ENCODE results near the gene TAOK3. TPM values are rescaled to one million over a fixed set of nuclear protein-coding genes. Genes with fewer than 3 reads are reported as not detected.

TAOK3 gene
- total and polyA plus RNA-seq, 4 donors = 6.7 to 28.6 (median 19.5) TPM

GRCh38 chr12:118404876-118405521 is 32.3 kb upstream of the TAOK3 start:
- 50% methylated on average over 4 of the region's 4 CpGs for WGBS
- H3K4me3 ChIP-seq (ENCODE audit: low read depth in 1 of 3, low read length in 3 of 3) = no peak overlapping the region
- TF ChIP-seq EGR1 (IDR thresholded peaks at IDR 0.05; ENCODE audit: low read depth in 2 of 2) (no peak), RAD21 (IDR thresholded peaks at IDR 0.05) (peak; percentile 87 to 90), CTCF (IDR thresholded peaks at IDR 0.05; ENCODE audit: low read depth, low read length, missing input control) (peak; percentile 69), HNF4G (IDR thresholded peaks at IDR 0.05) (no peak), ATF3 (IDR thresholded peaks at IDR 0.05) (no peak), GABPA (IDR thresholded peaks at IDR 0.05 in 1 of 2, conservative IDR thresholded peaks at IDR 0.05 in 1 of 2) (no peak), ZBTB33 (IDR thresholded peaks at IDR 0.05) (no peak), JUND (IDR thresholded peaks at IDR 0.05) (no peak), HNF4A (conservative IDR thresholded peaks at IDR 0.05) (no peak)
- H3K9me3 ChIP-seq (ENCODE audit: control insufficient read depth in 4 of 4, low read length in 3 of 4) = no peaks in the 10 kb centered on the region
- no peak overlapping the region for H3K27ac ChIP-seq (ENCODE audit: low read depth in 1 of 2, low read length in 2 of 2)
- DNase-seq (ENCODE audit: low spot score) = peak; percentile 67
- no peaks in the 10 kb centered on the region for H3K27me3 ChIP-seq (ENCODE audit: control insufficient read depth in 4 of 4, insufficient read depth in 4 of 4, low read length in 3 of 4)
- no peak overlapping the region for H3K9ac ChIP-seq (ENCODE audit: low read depth in 1 of 2, low read length in 2 of 2)
- no peaks in the 10 kb centered on the region for H3K4me1 ChIP-seq (ENCODE audit: control insufficient read depth in 4 of 4, insufficient read depth in 4 of 4, low read length in 3 of 4)
- peaks cover 10 to 46% (median 28%) of the 10 kb centered on the region in 4 donors for H3K36me3 ChIP-seq (ENCODE audit: control insufficient read depth in 4 of 4, insufficient read depth in 3 of 4, low read depth in 1 of 4, low read length in 3 of 4)

DNA sequence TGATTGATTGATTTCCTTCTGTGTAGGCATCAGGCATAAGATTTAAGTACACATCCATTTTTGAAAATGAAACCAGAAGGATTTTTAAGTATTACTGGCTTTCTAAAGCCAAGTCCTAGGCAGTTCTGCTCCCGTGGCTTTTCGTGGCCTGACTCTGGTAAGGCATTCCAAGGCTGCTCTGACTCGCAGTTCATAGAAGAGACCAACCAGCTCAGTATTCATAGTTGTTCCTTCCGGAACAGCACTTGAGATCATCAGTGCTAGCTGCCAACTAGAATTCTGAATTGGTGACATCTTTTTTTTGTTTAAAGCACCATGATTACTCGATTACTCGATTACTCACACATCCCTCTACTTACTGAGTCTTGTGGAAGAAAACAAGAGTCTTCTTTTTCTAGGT is 29.5 kb upstream of the TAOK3 start:
- Histone ChIP-seq H3K9me3 (ENCODE audit: control insufficient read depth in 4 of 4, low read length in 3 of 4) (no peaks in the 10 kb centered on the region), H3K36me3 (ENCODE audit: control insufficient read depth in 4 of 4, insufficient read depth in 3 of 4, low read depth in 1 of 4, low read length in 3 of 4) (peaks cover 7 to 56% (median 31%) of the 10 kb centered on the region in 4 donors), H3K27me3 (ENCODE audit: control insufficient read depth in 4 of 4, insufficient read depth in 4 of 4, low read length in 3 of 4) (no peaks in the 10 kb centered on the region), H3K4me1 (ENCODE audit: control insufficient read depth in 4 of 4, insufficient read depth in 4 of 4, low read length in 3 of 4) (no peaks in the 10 kb centered on the region), H3K9ac (ENCODE audit: low read depth in 1 of 2, low read length in 2 of 2) (no peak overlapping the region), H3K4me3 (ENCODE audit: low read depth in 1 of 3, low read length in 3 of 3) (no peak overlapping the region), H3K27ac (ENCODE audit: low read depth in 1 of 2, low read length in 2 of 2) (no peak overlapping the region)
- WGBS = 91% methylated on average over 6 of the region's 6 CpGs
- no peak for DNase-seq (ENCODE audit: low spot score)
- TF ChIP-seq RAD21 (IDR thresholded peaks at IDR 0.05) = no peak
- TF ChIP-seq FOXA1 (IDR thresholded peaks at IDR 0.05) = no peak
- no peak for TF ChIP-seq HNF4A (conservative IDR thresholded peaks at IDR 0.05)
- TF ChIP-seq, protein P1, sequence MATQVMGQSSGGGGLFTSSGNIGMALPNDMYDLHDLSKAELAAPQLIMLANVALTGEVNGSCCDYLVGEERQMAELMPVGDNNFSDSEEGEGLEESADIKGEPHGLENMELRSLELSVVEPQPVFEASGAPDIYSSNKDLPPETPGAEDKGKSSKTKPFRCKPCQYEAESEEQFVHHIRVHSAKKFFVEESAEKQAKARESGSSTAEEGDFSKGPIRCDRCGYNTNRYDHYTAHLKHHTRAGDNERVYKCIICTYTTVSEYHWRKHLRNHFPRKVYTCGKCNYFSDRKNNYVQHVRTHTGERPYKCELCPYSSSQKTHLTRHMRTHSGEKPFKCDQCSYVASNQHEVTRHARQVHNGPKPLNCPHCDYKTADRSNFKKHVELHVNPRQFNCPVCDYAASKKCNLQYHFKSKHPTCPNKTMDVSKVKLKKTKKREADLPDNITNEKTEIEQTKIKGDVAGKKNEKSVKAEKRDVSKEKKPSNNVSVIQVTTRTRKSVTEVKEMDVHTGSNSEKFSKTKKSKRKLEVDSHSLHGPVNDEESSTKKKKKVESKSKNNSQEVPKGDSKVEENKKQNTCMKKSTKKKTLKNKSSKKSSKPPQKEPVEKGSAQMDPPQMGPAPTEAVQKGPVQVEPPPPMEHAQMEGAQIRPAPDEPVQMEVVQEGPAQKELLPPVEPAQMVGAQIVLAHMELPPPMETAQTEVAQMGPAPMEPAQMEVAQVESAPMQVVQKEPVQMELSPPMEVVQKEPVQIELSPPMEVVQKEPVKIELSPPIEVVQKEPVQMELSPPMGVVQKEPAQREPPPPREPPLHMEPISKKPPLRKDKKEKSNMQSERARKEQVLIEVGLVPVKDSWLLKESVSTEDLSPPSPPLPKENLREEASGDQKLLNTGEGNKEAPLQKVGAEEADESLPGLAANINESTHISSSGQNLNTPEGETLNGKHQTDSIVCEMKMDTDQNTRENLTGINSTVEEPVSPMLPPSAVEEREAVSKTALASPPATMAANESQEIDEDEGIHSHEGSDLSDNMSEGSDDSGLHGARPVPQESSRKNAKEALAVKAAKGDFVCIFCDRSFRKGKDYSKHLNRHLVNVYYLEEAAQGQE (IDR thresholded peaks at IDR 0.05) = no peak
